Measurements from ENCODE around the gene FRAT1.
A peak's percentile ranks its signal among the peaks of the same experiment; 100 is the strongest.
"Not testable (repeated sequence)": the region's sequence is repeated elsewhere in the genome, so short reads cannot be mapped to it uniquely, and the experiment has no call there.

FRAT1 gene

DNA sequence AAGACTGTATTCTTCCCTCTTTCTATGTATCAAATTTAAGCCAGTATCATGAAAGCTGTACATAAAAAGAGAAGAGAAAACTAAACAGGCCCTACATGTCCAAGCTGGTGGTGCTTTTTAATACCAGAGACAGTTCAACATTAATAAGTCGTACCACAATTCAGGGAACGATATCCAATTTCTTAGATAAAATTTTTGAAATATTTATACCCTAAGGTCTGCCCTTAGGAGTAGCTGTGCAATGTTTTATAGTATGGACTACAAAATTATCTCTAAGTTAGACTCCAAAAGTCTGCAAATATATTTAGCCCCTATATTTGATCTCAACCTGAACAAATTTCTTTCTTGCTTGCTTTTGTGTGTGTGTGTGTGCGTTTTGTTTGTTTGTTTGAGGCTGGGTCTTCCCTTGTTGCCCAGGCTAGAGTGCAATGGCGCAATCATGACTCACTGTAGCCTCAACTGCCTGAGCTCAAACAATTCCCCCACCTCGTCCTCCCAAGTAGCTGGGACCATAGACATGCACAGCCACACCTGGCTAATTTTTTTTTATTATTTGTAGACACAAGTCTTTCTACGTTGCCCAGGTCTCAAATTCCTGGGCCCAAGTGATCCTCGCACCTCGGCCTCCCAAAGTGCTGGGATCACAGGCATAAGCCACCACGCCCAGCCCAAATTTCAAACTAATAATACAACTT lies 39.8 kb upstream of the FRAT1 start:
- no peak overlapping the region for H3K4me3 ChIP-seq (ENCODE audit: low read depth, low read length)
- DNase-seq (ENCODE audit: low read depth, low spot score), result no peak
- in situ Hi-C loops (cut with HindIII; ENCODE audit: low sequenced_read_pairs), result no loop called here
- TF ChIP-seq CTCF (IDR thresholded peaks at IDR 0.05; ENCODE audit: low read depth, low read length), result no peak

DNA sequence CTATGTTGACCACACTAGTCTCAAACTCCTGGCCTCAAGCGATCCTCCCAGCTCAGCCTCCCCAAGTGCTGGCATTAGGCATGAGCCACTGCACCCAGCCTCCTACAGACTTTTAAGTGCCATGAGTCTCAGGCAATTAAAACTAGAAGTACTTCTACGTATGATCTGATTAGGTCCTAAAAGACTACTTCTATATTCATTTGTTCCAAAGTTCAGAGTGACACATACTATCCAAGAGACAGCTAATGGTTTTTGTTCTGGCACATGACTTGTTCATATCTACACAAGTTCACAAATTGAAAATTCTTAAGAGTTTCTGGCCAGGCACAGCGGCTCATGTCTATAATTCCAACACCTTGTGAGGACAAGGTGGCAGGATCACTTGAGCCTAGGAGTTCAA lies 38.3 kb upstream of the FRAT1 start:
- DNase-seq (ENCODE audit: low read depth, low spot score), result no peak
- in situ Hi-C loops (cut with HindIII; ENCODE audit: low sequenced_read_pairs), result no loop called here
- no peak overlapping the region for H3K4me3 ChIP-seq (ENCODE audit: low read depth, low read length)
- no peak for TF ChIP-seq CTCF (IDR thresholded peaks at IDR 0.05; ENCODE audit: low read depth, low read length)

- in situ Hi-C loops (cut with HindIII; ENCODE audit: low sequenced_read_pairs); DNase-seq (ENCODE audit: low read depth, low spot score); H3K4me3 ChIP-seq (ENCODE audit: low read depth, low read length): not testable (repeated sequence)
Measured at GRCh38 chr10:97290076-97290475, 29.0 kb upstream of the FRAT1 start.

DNA sequence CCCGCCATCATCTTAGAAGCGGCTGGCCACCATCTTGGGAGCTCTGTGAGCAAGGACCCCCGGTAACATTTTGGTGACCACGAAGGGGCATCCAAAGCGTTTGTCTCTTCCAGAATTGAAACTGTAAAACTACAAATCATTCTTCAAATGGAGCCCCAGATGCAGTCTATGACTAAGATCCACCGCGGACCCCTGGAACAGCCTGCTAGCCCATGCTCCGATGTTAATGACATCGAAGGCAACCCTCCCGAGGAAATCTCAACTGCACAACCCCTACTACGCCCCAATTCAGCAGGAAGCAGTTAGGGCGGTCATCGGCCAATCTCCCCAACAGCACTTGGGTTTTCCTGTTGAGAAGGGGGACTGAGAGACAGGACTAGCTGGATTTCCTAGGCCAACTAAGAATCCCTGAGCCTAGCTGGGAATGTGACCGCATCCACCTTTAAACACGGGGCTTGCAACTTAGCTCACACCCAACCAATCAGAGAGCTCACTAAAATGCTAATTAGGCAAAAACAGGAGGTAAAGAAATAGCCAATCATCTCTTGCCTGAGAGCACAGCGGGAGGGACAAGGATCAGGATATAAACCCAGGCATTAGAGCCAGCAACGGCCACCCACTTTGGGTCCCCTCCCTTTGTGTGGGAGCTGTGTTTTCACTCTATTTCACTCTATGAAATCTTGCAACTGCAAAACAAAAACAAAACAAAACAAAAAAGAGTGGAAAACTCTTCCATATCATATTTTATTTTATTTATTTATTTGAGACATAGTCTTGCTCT lies 28.3 kb upstream of the FRAT1 start:
- in situ Hi-C loops (cut with HindIII; ENCODE audit: low sequenced_read_pairs); H3K4me3 ChIP-seq (ENCODE audit: low read depth, low read length); DNase-seq (ENCODE audit: low read depth, low spot score): not testable (repeated sequence)

- in situ Hi-C loops (cut with HindIII; ENCODE audit: low sequenced_read_pairs), result no loop called here
- no peak for TF ChIP-seq CTCF (IDR thresholded peaks at IDR 0.05; ENCODE audit: low read depth, low read length)
Measured at GRCh38 chr10:97291357-97292096, 27.5 kb upstream of the FRAT1 start.

GRCh38 chr10:97292097-97292861 lies 26.8 kb upstream of the FRAT1 start, which contains the start of gene ARHGAP19:
Gene ARHGAP19 (minus strand): TSS chr10:97292637. CDS start chr10:97292627, 10 bp downstream.
- DNase-seq (ENCODE audit: low read depth, low spot score), result peak; percentile 99
- no peak for TF ChIP-seq CTCF (IDR thresholded peaks at IDR 0.05; ENCODE audit: low read depth, low read length)
- in situ Hi-C loops (cut with HindIII; ENCODE audit: low sequenced_read_pairs), result no loop called here
- peak within 1 kb of the TSS; percentile 78 for H3K4me3 ChIP-seq (ENCODE audit: low read depth, low read length)

More at GRCh38 chr10:97291357-97292096, 27.5 kb upstream of the FRAT1 start:
- H3K4me3 ChIP-seq (ENCODE audit: low read depth, low read length), result peak overlapping the region; percentile 78
- DNase-seq (ENCODE audit: low read depth, low spot score), result no peak

DNA sequence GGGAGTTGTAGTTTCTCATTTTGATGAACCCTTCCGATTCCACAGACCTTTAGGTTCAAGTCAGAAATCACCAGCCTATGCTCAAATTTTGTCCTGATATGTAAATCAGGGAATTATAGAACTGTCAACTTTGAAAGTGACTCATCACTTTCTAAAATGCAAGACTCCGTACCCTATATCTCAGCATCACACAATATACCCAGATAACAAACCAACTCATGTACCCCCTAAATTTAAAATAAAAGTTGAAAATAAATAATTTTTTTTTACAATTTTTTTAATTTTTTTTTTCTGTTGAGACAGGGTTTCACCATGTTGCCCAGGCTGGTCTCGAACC lies 26.2 kb upstream of the FRAT1 start:
- TF ChIP-seq CTCF (IDR thresholded peaks at IDR 0.05; ENCODE audit: low read depth, low read length), result no peak
- no peak overlapping the region for H3K4me3 ChIP-seq (ENCODE audit: low read depth, low read length)
- DNase-seq (ENCODE audit: low read depth, low spot score), result no peak
- in situ Hi-C loops (cut with HindIII; ENCODE audit: low sequenced_read_pairs), result no loop called here
